Astrocyte (in vitro differentiated cells and primary cell): ENCODE measurements around the gene ATG14.

Source experiments
- EZH2 ChIP-seq: IDR thresholded peaks from 2 replicates; pipeline ENCODE4 v1.6.1; 2012; ENCODE audit warnings: mild to moderate bottlenecking, low read length, inconsistent platforms; ENCODE audit not compliant: insufficient read depth
- TF ChIP-seq, protein P1 (sequence below): IDR thresholded peaks from 2 replicates; pipeline ENCODE4 v1.5.1; 2011; ENCODE audit warnings: low read depth, mild to moderate bottlenecking, inconsistent platforms, low read length, moderate library complexity; ENCODE audit not compliant: insufficient read depth

DNA sequence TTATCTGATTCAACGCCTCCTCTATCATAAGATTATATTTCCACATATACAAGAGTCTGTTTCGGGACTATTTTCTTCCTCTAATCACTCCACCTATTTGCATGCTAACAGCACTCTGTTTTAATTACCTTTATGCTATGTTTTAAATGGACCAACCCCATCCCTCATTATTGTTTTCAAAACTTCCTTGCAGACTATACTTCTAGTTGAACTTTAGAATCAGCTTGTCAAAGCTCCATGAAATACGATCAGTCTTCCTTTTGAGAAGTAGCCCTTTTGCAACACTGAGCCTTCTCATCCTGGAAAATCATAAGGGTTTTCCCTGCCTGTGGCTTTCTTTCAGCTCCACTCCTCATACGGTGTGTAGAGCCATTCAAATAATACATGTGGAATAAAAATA, 36.9 kb downstream of the ATG14 start:
- TF ChIP-seq, protein P1, sequence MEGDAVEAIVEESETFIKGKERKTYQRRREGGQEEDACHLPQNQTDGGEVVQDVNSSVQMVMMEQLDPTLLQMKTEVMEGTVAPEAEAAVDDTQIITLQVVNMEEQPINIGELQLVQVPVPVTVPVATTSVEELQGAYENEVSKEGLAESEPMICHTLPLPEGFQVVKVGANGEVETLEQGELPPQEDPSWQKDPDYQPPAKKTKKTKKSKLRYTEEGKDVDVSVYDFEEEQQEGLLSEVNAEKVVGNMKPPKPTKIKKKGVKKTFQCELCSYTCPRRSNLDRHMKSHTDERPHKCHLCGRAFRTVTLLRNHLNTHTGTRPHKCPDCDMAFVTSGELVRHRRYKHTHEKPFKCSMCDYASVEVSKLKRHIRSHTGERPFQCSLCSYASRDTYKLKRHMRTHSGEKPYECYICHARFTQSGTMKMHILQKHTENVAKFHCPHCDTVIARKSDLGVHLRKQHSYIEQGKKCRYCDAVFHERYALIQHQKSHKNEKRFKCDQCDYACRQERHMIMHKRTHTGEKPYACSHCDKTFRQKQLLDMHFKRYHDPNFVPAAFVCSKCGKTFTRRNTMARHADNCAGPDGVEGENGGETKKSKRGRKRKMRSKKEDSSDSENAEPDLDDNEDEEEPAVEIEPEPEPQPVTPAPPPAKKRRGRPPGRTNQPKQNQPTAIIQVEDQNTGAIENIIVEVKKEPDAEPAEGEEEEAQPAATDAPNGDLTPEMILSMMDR: no peak
- TF ChIP-seq EZH2: no peak
